HepG2 (cell line): ENCODE measurements around the gene TBCD. TPM values are rescaled to one million over a fixed set of nuclear protein-coding genes. Genes with fewer than 3 reads are reported as not detected.

ENCODE experiments used
- ATAC-seq: fragments of 200-7000 bp; cut with Tn5 transposase; 3 replicates; pipeline ENCODE4 v1.9.1; 2020; ENCODE audit warnings: mild to moderate bottlenecking, moderate library complexity
- BruUV-seq: library from RNA; stranded (reverse); fragments of 400-500 nt; replicated peaks from 2 replicates; lab custom pipeline; 2021; lab: Mats Ljungman, UMichigan
- CTCF ChIA-PET: fragments of 300-600 bp; formaldehyde crosslinking; extraction: SDS; loops from one replicate; lab custom pipeline; 2021; ENCODE audit warnings: low total read pairs, inconsistent platforms, low intra/inter-chr PET ratio; lab: Yijun Ruan, JAX
- POLR2A ChIA-PET: fragments of 350-600 bp; sonication (Branson Sonifier 250); formaldehyde crosslinking; loops from one replicate; lab custom pipeline; 2020; ENCODE audit warnings: antibody characterized with exemption, inconsistent platforms; lab: Yijun Ruan, JAX
- DNase-seq: peaks from one replicate; pipeline ENCODE4 v3.0.0-alpha.2; 2015; ENCODE audit warnings: low spot score
- FAIRE-seq: peaks from 3 replicates; lab custom pipeline; 2011; peaks lifted over from hg19 to GRCh38; lab: Jason Lieb, UNC
- H2AFZ ChIP-seq: one replicate; pipeline ENCODE4 v1.6.1; 2011; ENCODE audit warnings: low read length, inconsistent platforms
- H3K27ac ChIP-seq: fragments of 300-600 bp; 3 replicates; pipeline ENCODE4 v1.8.0; 2011; ENCODE audit warnings: mixed run types, mild to moderate bottlenecking, mixed read lengths, low read length, inconsistent platforms; ENCODE audit not compliant: insufficient read depth; ENCODE audit errors: extremely low read length
- H3K27me3 ChIP-seq, 2 experiments: fragments of 200-600 bp in 1 of 2; 2 replicates in 1 of 2; 3 replicates in 1 of 2; pipeline versions ENCODE4 v1.6.0 to v1.8.0; 2011; ENCODE audit warnings: low read length in 2 of 2, mild to moderate bottlenecking in 2 of 2, moderate library complexity in 2 of 2, inconsistent platforms in 1 of 2; ENCODE audit not compliant: insufficient read depth in 2 of 2, control insufficient read depth in 1 of 2
- H3K36me3 ChIP-seq, 2 experiments: fragments of 200-600 bp in 1 of 2; replicated peaks in 1 of 2; 2 replicates in 1 of 2; 3 replicates in 1 of 2; pipeline versions ENCODE4 v1.5.1 to v1.8.0; 2011; ENCODE audit warnings: low read length in 2 of 2, inconsistent platforms in 1 of 2; ENCODE audit not compliant: insufficient read depth in 2 of 2, control insufficient read depth in 1 of 2
- H3K4me1 ChIP-seq: 2 replicates; pipeline ENCODE4 v1.5.1; 2012; ENCODE audit warnings: low read length, inconsistent platforms; ENCODE audit not compliant: insufficient read depth
- H3K4me2 ChIP-seq: 2 replicates; pipeline ENCODE4 v1.6.0; 2011; ENCODE audit warnings: low read depth, low read length, inconsistent platforms
- H3K4me3 ChIP-seq, 3 experiments: fragments of 200-600 bp in 1 of 3; sonication (generic), shearing (Covaris generic) in 1 of 3; replicated peaks in 1 of 3; 2 replicates each; pipeline ENCODE4 v1.5.1; 2011 to 2016; ENCODE audit warnings: low read length in 3 of 3, inconsistent platforms in 2 of 3, low read depth in 2 of 3, mild to moderate bottlenecking in 2 of 3, control low read depth in 1 of 3, mixed read lengths in 1 of 3; ENCODE audit not compliant: insufficient read depth in 1 of 3
- H3K79me2 ChIP-seq: one replicate; pipeline ENCODE4 v1.6.1; 2011; ENCODE audit warnings: low read length, inconsistent platforms; ENCODE audit not compliant: insufficient read depth
- H3K9ac ChIP-seq: 2 replicates; pipeline ENCODE4 v1.6.0; 2011; ENCODE audit warnings: mild to moderate bottlenecking, low read depth, low read length, inconsistent platforms; ENCODE audit not compliant: insufficient read depth
- H3K9me3 ChIP-seq: 2 replicates; pipeline ENCODE4 v1.5.1; 2012; ENCODE audit warnings: mild to moderate bottlenecking, low read length
- H4K20me1 ChIP-seq: 2 replicates; pipeline ENCODE4 v1.6.0; 2011; ENCODE audit warnings: inconsistent platforms, mild to moderate bottlenecking, low read length, moderate library complexity; ENCODE audit not compliant: insufficient read depth
- KLF15 ChIP-seq: sonication (generic); formaldehyde crosslinking; IDR thresholded peaks from 2 replicates; pipeline ENCODE4 v1.8.1; 2023; ENCODE audit warnings: borderline replicate concordance, mild to moderate bottlenecking, inconsistent platforms, missing genetic modification reagents, mixed read lengths
- SP4 ChIP-seq: sonication (generic); formaldehyde crosslinking; IDR thresholded peaks from 2 replicates; pipeline ENCODE4 v1.8.1; 2023; ENCODE audit warnings: mild to moderate bottlenecking, missing genetic modification reagents
- SSRP1 ChIP-seq: IDR thresholded peaks from 2 replicates; pipeline ENCODE4 v1.6.1; 2016; ENCODE audit warnings: control low read depth
- ZFX ChIP-seq: sonication (generic); formaldehyde crosslinking; IDR thresholded peaks from 2 replicates; pipeline ENCODE4 v1.4.0; 2020; ENCODE audit warnings: mild to moderate bottlenecking, low read depth, missing genetic modification reagents, moderate library complexity
- ZNF224 ChIP-seq: sonication (generic); formaldehyde crosslinking; IDR thresholded peaks from 2 replicates; pipeline ENCODE4 v1.5.0; 2020; ENCODE audit warnings: mild to moderate bottlenecking, missing genetic modification reagents
- ZNF589 ChIP-seq: sonication (generic); formaldehyde crosslinking; conservative IDR thresholded peaks from 2 replicates; pipeline ENCODE4 v1.8.0; 2022; ENCODE audit warnings: mild to moderate bottlenecking, moderate library complexity, missing genetic modification reagents
- ZNF766 ChIP-seq: sonication (generic); formaldehyde crosslinking; IDR thresholded peaks from 2 replicates; pipeline ENCODE4 v1.5.0; 2020; ENCODE audit warnings: missing genetic modification reagents, borderline replicate concordance
- WGBS: methylation state at CpG from one replicate; pipeline ENCODE4 v1.1.6; 2017; ENCODE audit warnings: low lambda C conversion rate; 5-methylcytosine and 5-hydroxymethylcytosine counted together
- in situ Hi-C: cut with HindIII; loops from 2 replicates; pipeline ENCODE4 v1.10.0; 2017; ENCODE audit warnings: low pct_unique_long_range_greater_than_20kb; ENCODE audit not compliant: extremely low pct_ligation_motif_present
- intact Hi-C: fragments of 100-400 bp; cut with micrococcal nuclease; formaldehyde crosslinking; loops from one replicate; pipeline ENCODE4 v1.10.0; 2022; ENCODE audit not compliant: unreplicated experiment
- polyA plus RNA-seq, 8 experiments: library from polyadenylated mRNA; depleted of rRNA in 3 of 8; stranded (reverse) in 7 of 8; unstranded in 1 of 8; fragments of >200 nt; fragmentation: Illumina TruSeq in 4 of 8; extraction: Trizol in 4 of 8; gene quantifications; 2 replicates each; pipeline versions ENCODE4 v1.2.1 to v1.2.3, GENCODE V29; 2011 to 2016; ENCODE audit warnings: low read depth in 4 of 8, missing spikeins in 1 of 8, mixed read lengths in 1 of 8; ENCODE audit not compliant: insufficient read depth in 1 of 8
- total RNA-seq, 5 experiments: library from RNA; depleted of rRNA; stranded (reverse); fragments of >200 nt; fragmentation: Illumina TruSeq; extraction: Trizol; gene quantifications; 2 replicates each; pipeline ENCODE4 v1.2.3, GENCODE V29; 2016; ENCODE audit warnings: low read depth in 1 of 5
- TF ChIP-seq, protein P1 (sequence below), 2 experiments: IDR thresholded peaks; 2 replicates each; pipeline ENCODE4 v1.6.1; 2011 to 2012; ENCODE audit warnings: low read length in 2 of 2, borderline replicate concordance in 1 of 2, low read depth in 1 of 2, mild to moderate bottlenecking in 1 of 2, moderate library complexity in 1 of 2
- TF ChIP-seq, protein P2 (sequence below): sonication (generic); formaldehyde crosslinking; IDR thresholded peaks from 2 replicates; pipeline ENCODE4 v1.4.0; 2020; ENCODE audit warnings: missing genetic modification reagents
- TF ChIP-seq, protein P3 (sequence below): sonication (generic); formaldehyde crosslinking; IDR thresholded peaks from 2 replicates; pipeline ENCODE4 v1.4.0; 2020; ENCODE audit warnings: missing genetic modification reagents
- TF ChIP-seq, protein P4 (sequence below): sonication (generic); formaldehyde crosslinking; IDR thresholded peaks from 2 replicates; pipeline ENCODE4 v1.4.0; 2020; ENCODE audit warnings: missing genetic modification reagents
- TF ChIP-seq, protein P5 (sequence below): sonication (generic); formaldehyde crosslinking; IDR thresholded peaks from 2 replicates; pipeline ENCODE4 v1.4.0; 2020; ENCODE audit warnings: missing genetic modification reagents
- TF ChIP-seq, protein P6 (sequence below): sonication (generic); formaldehyde crosslinking; IDR thresholded peaks from 2 replicates; pipeline ENCODE4 v1.8.1; 2023; ENCODE audit warnings: mild to moderate bottlenecking, inconsistent platforms, moderate library complexity, missing genetic modification reagents, borderline replicate concordance

Gene TBCD
- total and polyA plus RNA-seq, 2 of the 13 experiments (the other 11 are each of a cell fraction or from before 2014, with no cell fraction given): 33.9 to 54.8 TPM

DNA sequence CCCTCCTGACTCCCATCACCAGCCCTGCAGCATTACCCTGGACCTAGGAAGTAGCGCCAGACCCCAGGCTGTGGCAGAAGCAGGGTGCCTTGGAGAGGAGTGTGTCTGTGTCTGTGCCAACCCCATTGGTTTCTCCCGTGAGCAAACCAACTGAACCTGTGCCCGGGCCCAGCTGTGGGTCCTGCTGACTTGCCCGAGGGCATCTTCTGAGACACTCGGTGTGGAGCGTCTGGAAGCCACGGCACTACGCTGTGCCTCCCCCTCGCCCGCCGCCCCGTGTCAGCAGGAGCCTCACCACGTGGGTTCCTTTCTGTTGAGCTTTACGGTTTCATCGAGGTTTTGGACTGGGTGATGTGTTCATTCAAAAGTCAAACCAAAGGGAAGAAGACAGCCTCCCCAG, 60.2 kb downstream of the TBCD start:
- POLR2A ChIA-PET: no interaction called here
- TF ChIP-seq, protein P1, sequence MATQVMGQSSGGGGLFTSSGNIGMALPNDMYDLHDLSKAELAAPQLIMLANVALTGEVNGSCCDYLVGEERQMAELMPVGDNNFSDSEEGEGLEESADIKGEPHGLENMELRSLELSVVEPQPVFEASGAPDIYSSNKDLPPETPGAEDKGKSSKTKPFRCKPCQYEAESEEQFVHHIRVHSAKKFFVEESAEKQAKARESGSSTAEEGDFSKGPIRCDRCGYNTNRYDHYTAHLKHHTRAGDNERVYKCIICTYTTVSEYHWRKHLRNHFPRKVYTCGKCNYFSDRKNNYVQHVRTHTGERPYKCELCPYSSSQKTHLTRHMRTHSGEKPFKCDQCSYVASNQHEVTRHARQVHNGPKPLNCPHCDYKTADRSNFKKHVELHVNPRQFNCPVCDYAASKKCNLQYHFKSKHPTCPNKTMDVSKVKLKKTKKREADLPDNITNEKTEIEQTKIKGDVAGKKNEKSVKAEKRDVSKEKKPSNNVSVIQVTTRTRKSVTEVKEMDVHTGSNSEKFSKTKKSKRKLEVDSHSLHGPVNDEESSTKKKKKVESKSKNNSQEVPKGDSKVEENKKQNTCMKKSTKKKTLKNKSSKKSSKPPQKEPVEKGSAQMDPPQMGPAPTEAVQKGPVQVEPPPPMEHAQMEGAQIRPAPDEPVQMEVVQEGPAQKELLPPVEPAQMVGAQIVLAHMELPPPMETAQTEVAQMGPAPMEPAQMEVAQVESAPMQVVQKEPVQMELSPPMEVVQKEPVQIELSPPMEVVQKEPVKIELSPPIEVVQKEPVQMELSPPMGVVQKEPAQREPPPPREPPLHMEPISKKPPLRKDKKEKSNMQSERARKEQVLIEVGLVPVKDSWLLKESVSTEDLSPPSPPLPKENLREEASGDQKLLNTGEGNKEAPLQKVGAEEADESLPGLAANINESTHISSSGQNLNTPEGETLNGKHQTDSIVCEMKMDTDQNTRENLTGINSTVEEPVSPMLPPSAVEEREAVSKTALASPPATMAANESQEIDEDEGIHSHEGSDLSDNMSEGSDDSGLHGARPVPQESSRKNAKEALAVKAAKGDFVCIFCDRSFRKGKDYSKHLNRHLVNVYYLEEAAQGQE (IDR thresholded peaks at IDR 0.05; ENCODE audit: borderline replicate concordance in 1 of 2, low read depth in 1 of 2, low read length in 2 of 2): no peak
- TF ChIP-seq ZNF589 (CRISPR knock-in tag) (no peak), ZNF766 (CRISPR knock-in tag) (no peak), ZNF224 (CRISPR knock-in tag) (no peak), SSRP1 (CRISPR knock-in tag) (no peak), ZFX (CRISPR knock-in tag) (no peak), SP4 (no peak), KLF15 (CRISPR knock-in tag) (no peak)
- TF ChIP-seq, protein P2, sequence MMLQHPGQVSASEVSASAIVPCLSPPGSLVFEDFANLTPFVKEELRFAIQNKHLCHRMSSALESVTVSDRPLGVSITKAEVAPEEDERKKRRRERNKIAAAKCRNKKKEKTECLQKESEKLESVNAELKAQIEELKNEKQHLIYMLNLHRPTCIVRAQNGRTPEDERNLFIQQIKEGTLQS (CRISPR knock-in tag): no peak
- TF ChIP-seq, protein P3, sequence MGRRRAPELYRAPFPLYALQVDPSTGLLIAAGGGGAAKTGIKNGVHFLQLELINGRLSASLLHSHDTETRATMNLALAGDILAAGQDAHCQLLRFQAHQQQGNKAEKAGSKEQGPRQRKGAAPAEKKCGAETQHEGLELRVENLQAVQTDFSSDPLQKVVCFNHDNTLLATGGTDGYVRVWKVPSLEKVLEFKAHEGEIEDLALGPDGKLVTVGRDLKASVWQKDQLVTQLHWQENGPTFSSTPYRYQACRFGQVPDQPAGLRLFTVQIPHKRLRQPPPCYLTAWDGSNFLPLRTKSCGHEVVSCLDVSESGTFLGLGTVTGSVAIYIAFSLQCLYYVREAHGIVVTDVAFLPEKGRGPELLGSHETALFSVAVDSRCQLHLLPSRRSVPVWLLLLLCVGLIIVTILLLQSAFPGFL (CRISPR knock-in tag): no peak
- TF ChIP-seq, protein P4, sequence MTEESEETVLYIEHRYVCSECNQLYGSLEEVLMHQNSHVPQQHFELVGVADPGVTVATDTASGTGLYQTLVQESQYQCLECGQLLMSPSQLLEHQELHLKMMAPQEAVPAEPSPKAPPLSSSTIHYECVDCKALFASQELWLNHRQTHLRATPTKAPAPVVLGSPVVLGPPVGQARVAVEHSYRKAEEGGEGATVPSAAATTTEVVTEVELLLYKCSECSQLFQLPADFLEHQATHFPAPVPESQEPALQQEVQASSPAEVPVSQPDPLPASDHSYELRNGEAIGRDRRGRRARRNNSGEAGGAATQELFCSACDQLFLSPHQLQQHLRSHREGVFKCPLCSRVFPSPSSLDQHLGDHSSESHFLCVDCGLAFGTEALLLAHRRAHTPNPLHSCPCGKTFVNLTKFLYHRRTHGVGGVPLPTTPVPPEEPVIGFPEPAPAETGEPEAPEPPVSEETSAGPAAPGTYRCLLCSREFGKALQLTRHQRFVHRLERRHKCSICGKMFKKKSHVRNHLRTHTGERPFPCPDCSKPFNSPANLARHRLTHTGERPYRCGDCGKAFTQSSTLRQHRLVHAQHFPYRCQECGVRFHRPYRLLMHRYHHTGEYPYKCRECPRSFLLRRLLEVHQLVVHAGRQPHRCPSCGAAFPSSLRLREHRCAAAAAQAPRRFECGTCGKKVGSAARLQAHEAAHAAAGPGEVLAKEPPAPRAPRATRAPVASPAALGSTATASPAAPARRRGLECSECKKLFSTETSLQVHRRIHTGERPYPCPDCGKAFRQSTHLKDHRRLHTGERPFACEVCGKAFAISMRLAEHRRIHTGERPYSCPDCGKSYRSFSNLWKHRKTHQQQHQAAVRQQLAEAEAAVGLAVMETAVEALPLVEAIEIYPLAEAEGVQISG (CRISPR knock-in tag): no peak
- TF ChIP-seq, protein P5, sequence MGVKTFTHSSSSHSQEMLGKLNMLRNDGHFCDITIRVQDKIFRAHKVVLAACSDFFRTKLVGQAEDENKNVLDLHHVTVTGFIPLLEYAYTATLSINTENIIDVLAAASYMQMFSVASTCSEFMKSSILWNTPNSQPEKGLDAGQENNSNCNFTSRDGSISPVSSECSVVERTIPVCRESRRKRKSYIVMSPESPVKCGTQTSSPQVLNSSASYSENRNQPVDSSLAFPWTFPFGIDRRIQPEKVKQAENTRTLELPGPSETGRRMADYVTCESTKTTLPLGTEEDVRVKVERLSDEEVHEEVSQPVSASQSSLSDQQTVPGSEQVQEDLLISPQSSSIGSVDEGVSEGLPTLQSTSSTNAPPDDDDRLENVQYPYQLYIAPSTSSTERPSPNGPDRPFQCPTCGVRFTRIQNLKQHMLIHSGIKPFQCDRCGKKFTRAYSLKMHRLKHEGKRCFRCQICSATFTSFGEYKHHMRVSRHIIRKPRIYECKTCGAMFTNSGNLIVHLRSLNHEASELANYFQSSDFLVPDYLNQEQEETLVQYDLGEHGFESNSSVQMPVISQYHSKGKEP (CRISPR knock-in tag): no peak
- TF ChIP-seq, protein P6, sequence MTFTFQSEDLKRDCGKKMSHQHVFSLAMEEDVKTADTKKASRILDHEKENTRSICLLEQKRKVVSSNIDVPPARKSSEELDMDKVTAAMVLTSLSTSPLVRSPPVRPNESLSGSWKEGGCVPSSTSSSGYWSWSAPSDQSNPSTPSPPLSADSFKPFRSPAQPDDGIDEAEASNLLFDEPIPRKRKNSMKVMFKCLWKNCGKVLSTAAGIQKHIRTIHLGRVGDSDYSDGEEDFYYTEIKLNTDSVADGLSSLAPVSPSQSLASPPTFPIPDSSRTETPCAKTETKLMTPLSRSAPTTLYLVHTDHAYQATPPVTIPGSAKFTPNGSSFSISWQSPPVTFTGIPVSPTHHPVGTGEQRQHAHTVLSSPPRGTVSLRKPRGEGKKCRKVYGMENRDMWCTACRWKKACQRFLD (CRISPR knock-in tag): no peak
- TF ChIP-seq, all 625 proteins: peak for 0

More for the DNA sequence above, 60.2 kb downstream of the TBCD start:
- no peak for ATAC-seq
- 96% methylated on average over 15 of the region's 15 CpGs for WGBS
- no peaks in the 10 kb centered on the region for H3K79me2 ChIP-seq
- no peak overlapping the region for H3K4me3 ChIP-seq
- intact Hi-C loops: no loop called here
- no peak for FAIRE-seq
- no peak overlapping the region for H3K9ac ChIP-seq
- in situ Hi-C loops: no loop called here
- H3K4me1 ChIP-seq: no peaks in the 10 kb centered on the region
- BruUV-seq: no TSS peak
- peaks cover 31 to 56% of the 10 kb centered on the region in 2 experiments for H3K36me3 ChIP-seq
- no peak for DNase-seq
- no peaks in the 10 kb centered on the region for H4K20me1 ChIP-seq
- H3K9me3 ChIP-seq: no peaks in the 10 kb centered on the region
- H3K27ac ChIP-seq: no peak overlapping the region
- H3K27me3 ChIP-seq: no peaks in the 10 kb centered on the region
- no peak overlapping the region for H3K4me2 ChIP-seq
- H2AFZ ChIP-seq: no peak overlapping the region
- CTCF ChIA-PET: no interaction called here
